HL-60 (cell line): Measurements from ENCODE around the gene ANKRD50.

Experiments used
- DNase-seq, 2 experiments: peaks; one replicate each; pipeline ENCODE4 v3.0.0-alpha.2; 2010 to 2020; ENCODE audit warnings: low read depth in 1 of 2, low spot score in 1 of 2
- H3K27ac ChIP-seq: fragments of 250-450 bp; sonication (Bioruptor Pico); replicated peaks from 2 replicates; pipeline ENCODE4 v1.5.1; 2020; ENCODE audit warnings: mild to moderate bottlenecking, moderate library complexity
- H3K27me3 ChIP-seq: fragments of 250-450 bp; sonication (Bioruptor Pico); 2 replicates; pipeline ENCODE4 v1.5.1; 2021; ENCODE audit warnings: mild to moderate bottlenecking, moderate library complexity; ENCODE audit not compliant: insufficient read depth, poor library complexity, severe bottlenecking
- H3K4me3 ChIP-seq: replicated peaks from 2 replicates; pipeline ENCODE4 v1.5.1; 2011; ENCODE audit warnings: mild to moderate bottlenecking, control low read depth, low read length; ENCODE audit not compliant: insufficient read depth
- GABPA ChIP-seq: IDR thresholded peaks from 2 replicates; pipeline ENCODE4 v1.6.1; 2012; ENCODE audit warnings: low read depth
- POLR2AphosphoS5 ChIP-seq: IDR thresholded peaks from 2 replicates; pipeline ENCODE4 v1.6.1; 2012; ENCODE audit warnings: low read depth
- SPI1 ChIP-seq: IDR thresholded peaks from 2 replicates; pipeline ENCODE4 v1.6.1; 2012; ENCODE audit warnings: low read depth, mild to moderate bottlenecking, borderline replicate concordance
- TF ChIP-seq, protein P1 (sequence below): IDR thresholded peaks from one replicate; pipeline ENCODE4 v1.5.1; 2011; ENCODE audit warnings: low read length, control low read depth, inconsistent platforms; ENCODE audit not compliant: insufficient read depth
- TF ChIP-seq, protein P2 (sequence below): IDR thresholded peaks from 2 replicates; pipeline ENCODE4 v1.6.1; 2012; ENCODE audit warnings: low read depth; ENCODE audit not compliant: insufficient replicate concordance

Gene ANKRD50

DNA sequence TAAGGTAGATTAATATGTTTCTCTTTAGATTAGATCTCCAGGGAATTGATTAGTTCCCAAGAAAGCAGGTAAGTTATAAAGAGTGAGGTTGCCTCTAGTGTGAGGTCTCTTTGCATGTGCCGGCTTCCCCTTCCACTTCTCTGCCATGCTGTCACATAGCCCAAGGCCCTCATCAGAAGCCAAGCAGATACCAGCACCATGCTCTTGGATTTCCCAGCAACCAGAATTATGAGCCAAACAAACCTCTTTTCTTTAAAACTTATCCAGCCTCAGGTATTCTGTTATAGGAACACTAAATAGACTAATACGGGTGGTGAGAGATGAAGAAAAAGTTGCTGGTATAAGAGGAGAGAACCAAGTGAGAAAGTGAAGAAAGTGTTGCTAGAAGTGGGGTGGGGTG lies 15.1 kb downstream of the ANKRD50 start:
- Histone ChIP-seq H3K27ac (no peak overlapping the region), H3K4me3 (no peak overlapping the region), H3K27me3 (no peaks in the 10 kb centered on the region)
- no peak for TF ChIP-seq POLR2AphosphoS5
- no peak for TF ChIP-seq SPI1
- TF ChIP-seq, protein P1, sequence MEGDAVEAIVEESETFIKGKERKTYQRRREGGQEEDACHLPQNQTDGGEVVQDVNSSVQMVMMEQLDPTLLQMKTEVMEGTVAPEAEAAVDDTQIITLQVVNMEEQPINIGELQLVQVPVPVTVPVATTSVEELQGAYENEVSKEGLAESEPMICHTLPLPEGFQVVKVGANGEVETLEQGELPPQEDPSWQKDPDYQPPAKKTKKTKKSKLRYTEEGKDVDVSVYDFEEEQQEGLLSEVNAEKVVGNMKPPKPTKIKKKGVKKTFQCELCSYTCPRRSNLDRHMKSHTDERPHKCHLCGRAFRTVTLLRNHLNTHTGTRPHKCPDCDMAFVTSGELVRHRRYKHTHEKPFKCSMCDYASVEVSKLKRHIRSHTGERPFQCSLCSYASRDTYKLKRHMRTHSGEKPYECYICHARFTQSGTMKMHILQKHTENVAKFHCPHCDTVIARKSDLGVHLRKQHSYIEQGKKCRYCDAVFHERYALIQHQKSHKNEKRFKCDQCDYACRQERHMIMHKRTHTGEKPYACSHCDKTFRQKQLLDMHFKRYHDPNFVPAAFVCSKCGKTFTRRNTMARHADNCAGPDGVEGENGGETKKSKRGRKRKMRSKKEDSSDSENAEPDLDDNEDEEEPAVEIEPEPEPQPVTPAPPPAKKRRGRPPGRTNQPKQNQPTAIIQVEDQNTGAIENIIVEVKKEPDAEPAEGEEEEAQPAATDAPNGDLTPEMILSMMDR: no peak
- TF ChIP-seq, protein P2, sequence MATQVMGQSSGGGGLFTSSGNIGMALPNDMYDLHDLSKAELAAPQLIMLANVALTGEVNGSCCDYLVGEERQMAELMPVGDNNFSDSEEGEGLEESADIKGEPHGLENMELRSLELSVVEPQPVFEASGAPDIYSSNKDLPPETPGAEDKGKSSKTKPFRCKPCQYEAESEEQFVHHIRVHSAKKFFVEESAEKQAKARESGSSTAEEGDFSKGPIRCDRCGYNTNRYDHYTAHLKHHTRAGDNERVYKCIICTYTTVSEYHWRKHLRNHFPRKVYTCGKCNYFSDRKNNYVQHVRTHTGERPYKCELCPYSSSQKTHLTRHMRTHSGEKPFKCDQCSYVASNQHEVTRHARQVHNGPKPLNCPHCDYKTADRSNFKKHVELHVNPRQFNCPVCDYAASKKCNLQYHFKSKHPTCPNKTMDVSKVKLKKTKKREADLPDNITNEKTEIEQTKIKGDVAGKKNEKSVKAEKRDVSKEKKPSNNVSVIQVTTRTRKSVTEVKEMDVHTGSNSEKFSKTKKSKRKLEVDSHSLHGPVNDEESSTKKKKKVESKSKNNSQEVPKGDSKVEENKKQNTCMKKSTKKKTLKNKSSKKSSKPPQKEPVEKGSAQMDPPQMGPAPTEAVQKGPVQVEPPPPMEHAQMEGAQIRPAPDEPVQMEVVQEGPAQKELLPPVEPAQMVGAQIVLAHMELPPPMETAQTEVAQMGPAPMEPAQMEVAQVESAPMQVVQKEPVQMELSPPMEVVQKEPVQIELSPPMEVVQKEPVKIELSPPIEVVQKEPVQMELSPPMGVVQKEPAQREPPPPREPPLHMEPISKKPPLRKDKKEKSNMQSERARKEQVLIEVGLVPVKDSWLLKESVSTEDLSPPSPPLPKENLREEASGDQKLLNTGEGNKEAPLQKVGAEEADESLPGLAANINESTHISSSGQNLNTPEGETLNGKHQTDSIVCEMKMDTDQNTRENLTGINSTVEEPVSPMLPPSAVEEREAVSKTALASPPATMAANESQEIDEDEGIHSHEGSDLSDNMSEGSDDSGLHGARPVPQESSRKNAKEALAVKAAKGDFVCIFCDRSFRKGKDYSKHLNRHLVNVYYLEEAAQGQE: no peak
- TF ChIP-seq GABPA: no peak
- DNase-seq: no peak

DNA sequence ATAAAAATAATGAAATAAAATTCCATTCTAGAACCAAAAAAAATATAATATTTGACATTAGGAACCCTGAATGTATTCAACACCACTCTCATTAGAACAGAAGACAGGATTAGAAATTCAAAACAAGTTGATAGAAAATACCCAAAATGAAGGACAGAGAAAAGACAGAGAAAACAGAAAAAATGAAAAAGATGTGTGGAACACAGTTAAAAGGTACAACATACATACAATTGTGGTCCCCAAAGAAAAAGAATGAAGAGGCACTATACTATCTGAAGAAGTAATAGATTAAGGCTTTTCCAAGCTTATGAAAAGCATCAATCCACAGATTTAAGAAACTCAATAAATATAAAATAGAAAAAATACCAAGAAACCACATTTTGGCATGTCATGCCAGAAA lies 16.4 kb downstream of the ANKRD50 start:
- Histone ChIP-seq H3K27ac (no peak overlapping the region), H3K27me3 (no peaks in the 10 kb centered on the region), H3K4me3 (no peak overlapping the region)
- DNase-seq: no peak
- TF ChIP-seq, protein P1: no peak
- TF ChIP-seq, protein P2: no peak
- TF ChIP-seq POLR2AphosphoS5 (no peak), SPI1 (no peak), GABPA (no peak)

DNA sequence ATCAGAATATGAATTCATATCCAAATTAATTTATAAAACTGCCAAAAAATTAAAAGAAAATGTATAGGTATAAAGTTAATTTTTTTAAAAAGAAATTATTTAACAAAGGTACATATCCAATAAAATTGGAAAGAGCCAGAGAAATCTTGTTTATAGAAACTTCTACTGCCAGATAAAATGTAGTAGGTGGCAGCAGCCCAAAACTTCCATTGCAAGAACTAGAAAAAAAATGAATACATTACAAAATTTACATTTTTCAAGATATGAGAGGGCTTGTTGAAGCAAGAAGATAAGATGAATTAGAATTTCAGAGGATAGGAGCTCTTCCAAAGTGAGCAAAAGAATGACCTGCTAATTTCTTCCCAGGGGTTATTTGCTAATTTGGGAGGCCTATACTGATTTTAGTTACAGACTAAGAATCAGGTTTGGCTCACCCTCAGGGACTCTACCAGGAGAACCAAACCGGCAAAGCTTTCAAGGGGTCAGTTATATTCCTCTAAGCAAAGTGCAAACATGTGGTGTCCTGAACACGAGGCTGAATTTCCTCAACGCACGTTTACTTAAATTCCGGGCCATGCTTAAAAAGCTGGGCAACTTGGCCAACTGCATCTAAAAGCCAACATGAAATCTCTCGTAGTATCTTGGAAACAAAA lies 17.5 kb downstream of the ANKRD50 start:
- no peak overlapping the region for H3K27ac ChIP-seq
- TF ChIP-seq GABPA (no peak), SPI1 (no peak), POLR2AphosphoS5 (no peak)
- TF ChIP-seq, protein P2: no peak
- TF ChIP-seq, protein P1: no peak
- H3K4me3 ChIP-seq: no peak overlapping the region
- no peaks in the 10 kb centered on the region for H3K27me3 ChIP-seq
- DNase-seq: no peak
